Skeletal muscle satellite cell (primary cell): ENCODE results near the gene SEM1.
"Not testable (repeated sequence)": the region's sequence is repeated elsewhere in the genome, so short reads cannot be mapped to it uniquely, and the experiment has no call there.

ENCODE experiments used
- H3K27me3 ChIP-seq: 2 replicates; pipeline ENCODE4 v1.7.0; 2013; ENCODE audit warnings: low read length; ENCODE audit not compliant: control insufficient read depth, insufficient read depth
- H3K36me3 ChIP-seq: 2 replicates; pipeline ENCODE4 v1.7.0; 2013; ENCODE audit warnings: mild to moderate bottlenecking, control low read depth, low read length; ENCODE audit not compliant: insufficient read depth
- H3K4me1 ChIP-seq: 2 replicates; pipeline ENCODE4 v1.7.0; 2013; ENCODE audit warnings: low read length; ENCODE audit not compliant: control insufficient read depth, insufficient read depth
- H3K4me2 ChIP-seq: 2 replicates; pipeline ENCODE4 v1.7.0; 2013; ENCODE audit warnings: mild to moderate bottlenecking, low read length
- H3K4me3 ChIP-seq: 2 replicates; pipeline ENCODE4 v1.7.0; 2013; ENCODE audit warnings: low read length
- H3K9ac ChIP-seq: 2 replicates; pipeline ENCODE4 v1.7.0; 2013; ENCODE audit warnings: mild to moderate bottlenecking, low read depth, low read length, moderate library complexity
- H3K9me3 ChIP-seq: replicated peaks from 2 replicates; pipeline ENCODE4 v1.7.0; 2013; ENCODE audit warnings: mild to moderate bottlenecking, control low read depth, low read length

SEM1 gene

GRCh38 chr7:96727534-96728088 is 18.0 kb upstream of the SEM1 start:
- H3K4me1 ChIP-seq, result no peaks in the 10 kb centered on the region
- H3K27me3 ChIP-seq, result no peaks in the 10 kb centered on the region
- no peak overlapping the region for H3K4me3 ChIP-seq
- H3K9ac ChIP-seq, result no peak overlapping the region
- no peak overlapping the region for H3K4me2 ChIP-seq
- no peaks in the 10 kb centered on the region for H3K36me3 ChIP-seq
- no peaks in the 10 kb centered on the region for H3K9me3 ChIP-seq

- Histone ChIP-seq H3K4me3 (no peak overlapping the region), H3K9me3 (no peaks in the 10 kb centered on the region), H3K9ac (no peak overlapping the region), H3K4me1 (no peaks in the 10 kb centered on the region), H3K4me2 (no peak overlapping the region), H3K27me3 (peaks cover 7% of the 10 kb centered on the region), H3K36me3 (no peaks in the 10 kb centered on the region)
These were observed 14.0 kb upstream of the SEM1 start for GRCh38 chr7:96723622-96724021.

- not testable (repeated sequence) for H3K9me3 ChIP-seq, H3K4me1 ChIP-seq, H3K4me3 ChIP-seq, H3K4me2 ChIP-seq, H3K36me3 ChIP-seq, H3K27me3 ChIP-seq, H3K9ac ChIP-seq
These were observed 13.3 kb upstream of the SEM1 start for GRCh38 chr7:96722928-96723327.

GRCh38 chr7:96720843-96721242 is 11.2 kb upstream of the SEM1 start:
- no peak overlapping the region for H3K4me3 ChIP-seq
- no peaks in the 10 kb centered on the region for H3K9me3 ChIP-seq
- no peaks in the 10 kb centered on the region for H3K4me1 ChIP-seq
- no peaks in the 10 kb centered on the region for H3K36me3 ChIP-seq
- H3K27me3 ChIP-seq, result peaks cover 18% of the 10 kb centered on the region
- no peak overlapping the region for H3K4me2 ChIP-seq
- H3K9ac ChIP-seq, result no peak overlapping the region

- H3K4me3 ChIP-seq, result no peak overlapping the region
- H3K4me1 ChIP-seq, result no peaks in the 10 kb centered on the region
- H3K27me3 ChIP-seq, result peaks cover 27% of the 10 kb centered on the region
- H3K4me2 ChIP-seq, result no peak overlapping the region
- no peaks in the 10 kb centered on the region for H3K36me3 ChIP-seq
- no peaks in the 10 kb centered on the region for H3K9me3 ChIP-seq
- no peak overlapping the region for H3K9ac ChIP-seq
These were observed 9.5 kb upstream of the SEM1 start for GRCh38 chr7:96719164-96719563.

- Histone ChIP-seq H3K4me1 (no peaks in the 10 kb centered on the region), H3K4me2 (no peak overlapping the region), H3K4me3 (no peak overlapping the region), H3K9ac (no peak overlapping the region), H3K27me3 (peaks cover 27% of the 10 kb centered on the region), H3K9me3 (no peaks in the 10 kb centered on the region), H3K36me3 (no peaks in the 10 kb centered on the region)
These were observed 8.7 kb upstream of the SEM1 start for GRCh38 chr7:96718107-96719003.

GRCh38 chr7:96713037-96713436 is 3.4 kb upstream of the SEM1 start:
- Histone ChIP-seq H3K9ac (no peak overlapping the region), H3K36me3 (no peaks in the 10 kb centered on the region), H3K4me2 (no peak overlapping the region), H3K9me3 (no peaks in the 10 kb centered on the region), H3K4me3 (no peak overlapping the region), H3K27me3 (peaks cover 19% of the 10 kb centered on the region), H3K4me1 (peaks cover 10% of the 10 kb centered on the region)

GRCh38 chr7:96710544-96710943 is 898 bp upstream of the SEM1 start:
- no peak overlapping the region for H3K4me3 ChIP-seq
- peaks cover 6% of the 10 kb centered on the region for H3K36me3 ChIP-seq
- H3K4me1 ChIP-seq, result peaks cover 15% of the 10 kb centered on the region
- H3K27me3 ChIP-seq, result peaks cover 7% of the 10 kb centered on the region
- no peaks in the 10 kb centered on the region for H3K9me3 ChIP-seq
- H3K4me2 ChIP-seq, result no peak overlapping the region
- H3K9ac ChIP-seq, result no peak overlapping the region

- H3K27me3 ChIP-seq, result no peaks in the 10 kb centered on the region
- H3K36me3 ChIP-seq, result peaks cover 10% of the 10 kb centered on the region
- no peaks in the 10 kb centered on the region for H3K9me3 ChIP-seq
- peak overlapping the region; percentile 76 for H3K4me2 ChIP-seq
- peak overlapping the region; percentile 84 for H3K4me3 ChIP-seq
- peak overlapping the region; percentile 95 for H3K9ac ChIP-seq
- H3K4me1 ChIP-seq, result peaks cover 15% of the 10 kb centered on the region
These were observed 774 bp downstream of the SEM1 start for GRCh38 chr7:96708872-96709271.

- peak overlapping the region; percentile 95 for H3K9ac ChIP-seq
- H3K36me3 ChIP-seq, result peaks cover 10% of the 10 kb centered on the region
- peaks cover 15% of the 10 kb centered on the region for H3K4me1 ChIP-seq
- H3K27me3 ChIP-seq, result no peaks in the 10 kb centered on the region
- H3K4me3 ChIP-seq, result peak overlapping the region; percentile 84
- H3K9me3 ChIP-seq, result no peaks in the 10 kb centered on the region
- peak overlapping the region; percentile 76 for H3K4me2 ChIP-seq
These were observed 1.5 kb downstream of the SEM1 start for GRCh38 chr7:96707901-96708774.

GRCh38 chr7:96701258-96701657 is 8.4 kb downstream of the SEM1 start:
- Histone ChIP-seq H3K36me3 (peaks cover 4% of the 10 kb centered on the region), H3K9me3 (no peaks in the 10 kb centered on the region), H3K9ac (no peak overlapping the region), H3K4me2 (no peak overlapping the region), H3K27me3 (no peaks in the 10 kb centered on the region), H3K4me3 (no peak overlapping the region), H3K4me1 (peaks cover 3% of the 10 kb centered on the region)
